Kidney glomerular epithelial cell (primary cell): Measurements from ENCODE around the gene LRP2BP.
"Not testable (repeated sequence)": the region's sequence is repeated elsewhere in the genome, so short reads cannot be mapped to it uniquely, and the experiment has no call there.

Experiments
- DNase-seq: peaks from one replicate; lab custom pipeline; 2025; lab: John Stamatoyannopoulos, UW

Gene LRP2BP

DNA sequence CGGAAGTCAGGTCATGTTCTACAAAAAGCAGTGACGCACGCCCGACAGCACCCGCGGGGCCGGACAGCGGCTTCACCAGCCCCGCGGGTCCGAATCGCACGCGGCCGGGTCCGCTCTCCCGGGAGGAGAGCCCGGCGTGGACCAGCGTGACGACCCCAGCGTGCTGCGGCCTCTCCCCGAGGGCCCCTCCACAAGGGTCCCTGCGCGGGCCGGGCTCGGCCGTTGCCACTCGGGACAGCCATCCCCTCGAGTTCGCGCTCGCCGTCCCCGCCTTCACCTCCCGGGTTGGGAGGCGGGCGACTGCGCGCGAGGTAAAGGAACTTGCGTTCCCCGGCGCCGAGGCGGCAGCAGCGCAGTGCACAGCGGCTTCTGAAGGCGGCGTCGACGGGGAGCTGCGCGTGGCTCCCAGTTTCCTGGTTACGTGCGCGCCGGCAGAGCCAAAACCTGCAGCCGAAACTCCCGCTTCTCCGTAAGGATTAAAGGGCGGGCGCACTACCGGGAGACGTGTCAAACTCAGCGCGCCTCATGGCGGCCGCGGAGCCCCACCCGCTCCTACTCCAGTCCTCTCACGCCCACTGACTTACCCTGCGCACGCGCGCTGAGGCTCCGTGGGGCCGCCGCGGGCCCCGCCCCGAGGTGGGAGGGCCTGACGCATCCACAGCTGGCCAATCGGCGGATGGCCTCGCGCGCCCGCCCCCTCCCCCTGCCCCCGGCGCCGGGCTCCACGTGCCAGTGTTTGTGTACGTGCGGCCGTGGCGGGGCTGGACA lies 416 bp upstream of the LRP2BP start:
- peak; percentile 98 for DNase-seq

DNA sequence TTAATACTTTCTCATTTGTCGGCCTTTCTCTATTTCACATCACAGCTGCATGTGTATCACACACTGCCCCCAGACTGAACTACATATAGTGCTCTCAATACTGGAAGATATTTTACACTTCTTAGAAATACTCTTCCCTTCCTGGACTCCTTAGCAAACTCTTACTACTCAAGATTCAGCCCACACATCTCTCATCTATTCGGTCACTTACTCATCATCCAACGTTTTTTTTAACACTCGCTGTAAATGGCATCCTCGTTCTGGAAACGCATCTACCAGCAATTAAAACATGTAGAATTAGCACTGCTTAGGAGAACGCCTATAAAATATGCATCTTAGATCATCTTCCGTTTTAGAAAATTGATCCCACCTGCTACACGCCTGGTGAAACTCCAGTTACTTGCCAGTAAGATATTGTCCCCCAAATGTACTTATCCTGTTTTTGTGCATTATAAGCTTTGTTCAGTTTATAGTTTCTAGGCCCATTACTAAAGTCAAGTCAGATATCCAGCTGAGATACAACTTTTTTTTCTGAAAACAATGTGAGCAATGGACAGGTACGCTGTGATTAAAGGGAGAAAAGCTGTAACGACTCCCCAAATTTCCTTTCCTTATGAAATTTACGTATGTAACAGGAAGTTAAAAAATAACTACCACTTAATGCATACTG lies 1.0 kb downstream of the LRP2BP start:
- peak; percentile 13 for DNase-seq

DNA sequence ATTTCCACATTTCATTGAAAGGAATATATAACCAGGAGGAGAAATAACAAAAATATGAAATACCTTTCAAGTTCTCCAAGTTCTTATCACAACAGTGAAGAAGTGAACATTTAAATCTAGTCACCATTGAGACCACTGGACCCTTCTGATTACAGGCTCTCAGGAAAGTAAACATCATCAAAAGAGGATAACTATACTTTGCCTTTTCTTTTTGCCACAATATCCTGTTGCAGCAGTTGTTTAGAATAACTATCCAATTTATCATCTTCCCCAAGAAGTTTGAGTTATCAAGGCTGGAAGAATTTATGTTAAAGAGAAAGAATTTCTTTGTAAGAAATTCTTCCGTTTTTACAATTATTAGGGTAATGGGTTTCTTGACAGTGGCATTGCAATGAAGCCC lies 3.6 kb downstream of the LRP2BP start:
- DNase-seq = no peak

DNA sequence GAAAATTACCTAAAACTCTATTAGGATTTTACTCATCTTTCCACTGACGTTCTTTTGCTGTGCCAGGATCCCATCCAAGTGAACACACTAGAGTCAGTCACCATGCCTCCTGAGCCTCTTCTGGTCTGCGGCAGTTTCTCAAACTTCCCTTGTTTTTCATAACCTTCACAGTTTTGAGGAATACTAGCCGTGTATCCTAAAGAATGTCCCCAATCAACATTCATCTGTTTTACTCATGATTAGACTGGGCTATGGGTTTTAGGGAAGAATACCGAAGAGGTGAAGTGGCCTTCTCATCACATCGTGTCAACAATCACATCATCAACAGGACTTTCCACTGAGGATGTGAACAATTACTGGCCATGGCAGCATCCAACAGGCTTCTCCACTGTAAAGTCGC lies 4.8 kb downstream of the LRP2BP start:
- DNase-seq = no peak

DNA sequence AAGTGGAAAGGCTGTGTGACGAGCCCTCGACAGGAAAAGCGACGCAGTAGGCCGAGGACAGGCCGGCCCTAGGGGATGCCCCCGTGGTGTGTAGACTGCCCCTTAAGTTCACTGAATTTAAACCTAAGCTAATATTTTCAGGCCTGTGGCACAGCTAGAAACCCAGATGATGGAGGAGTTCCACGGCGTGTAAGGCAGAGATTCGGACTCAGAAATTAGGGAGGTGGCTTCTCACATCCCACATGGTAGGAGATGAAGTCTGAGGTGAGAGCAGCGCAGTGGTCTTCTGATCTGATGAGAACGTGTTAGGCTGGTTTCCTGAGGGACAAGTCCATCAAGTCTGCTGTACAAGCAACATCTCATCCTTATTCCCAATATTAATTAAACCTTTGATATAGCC lies 7.8 kb downstream of the LRP2BP start:
- DNase-seq = no peak

DNA sequence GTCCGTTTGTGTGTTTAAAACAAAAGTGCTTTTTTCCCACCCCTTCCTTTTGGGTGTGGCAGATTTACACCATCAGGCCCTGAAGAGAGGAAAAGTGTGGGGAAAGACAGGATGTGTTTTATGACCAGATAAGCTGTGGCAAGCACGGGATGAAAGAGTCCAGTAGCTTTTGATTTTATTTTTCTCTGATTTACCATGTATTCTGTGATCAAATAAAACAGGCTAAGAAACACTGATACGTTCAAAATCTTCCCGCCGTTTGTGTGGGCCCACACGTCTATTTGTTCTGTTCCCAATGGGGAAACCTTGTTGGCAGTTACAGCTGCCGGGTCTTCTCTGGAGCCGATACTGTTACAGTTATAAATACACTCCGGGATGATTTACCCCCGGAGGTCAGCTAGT lies 10.8 kb downstream of the LRP2BP start:
- peak; percentile 2 for DNase-seq

DNA sequence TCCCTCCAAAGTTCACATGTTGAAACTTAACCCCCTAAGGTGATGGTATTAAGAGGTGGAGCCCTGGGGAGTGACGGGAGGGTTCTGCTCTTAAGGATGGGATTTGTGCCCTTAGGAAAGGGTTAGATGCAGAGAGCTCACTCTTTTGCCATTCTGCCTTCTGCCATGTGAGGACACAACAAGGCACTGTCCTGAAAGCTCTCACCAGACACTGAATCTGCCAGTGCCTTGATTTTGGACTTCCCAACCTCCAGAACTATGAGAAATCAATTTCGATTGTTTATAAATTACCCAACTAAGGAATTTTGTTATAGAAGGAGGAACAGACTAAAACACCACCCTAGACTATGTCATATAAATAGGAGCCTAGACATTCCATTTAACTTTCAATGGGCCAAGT lies 11.7 kb downstream of the LRP2BP start:
- DNase-seq = no peak

DNA sequence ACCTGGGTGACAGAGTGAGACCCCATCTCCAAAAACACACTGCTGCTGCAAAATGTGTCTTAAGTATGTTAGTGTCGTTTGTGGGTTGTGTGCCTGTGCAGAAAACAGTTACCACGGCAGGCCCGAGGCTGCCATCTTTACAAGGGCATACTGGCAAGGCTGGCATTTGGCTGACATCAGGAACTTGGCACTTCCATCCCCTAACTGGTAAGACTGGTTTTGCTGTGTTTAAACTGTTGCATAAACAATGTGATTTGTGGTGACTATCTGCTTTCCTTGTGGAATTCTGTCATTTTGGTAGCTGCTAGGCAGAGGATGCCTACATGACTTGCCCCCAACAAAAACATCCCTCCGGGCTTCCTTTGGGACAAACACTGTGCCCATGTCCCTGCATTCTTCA lies 12.3 kb downstream of the LRP2BP start:
- DNase-seq = no peak

DNA sequence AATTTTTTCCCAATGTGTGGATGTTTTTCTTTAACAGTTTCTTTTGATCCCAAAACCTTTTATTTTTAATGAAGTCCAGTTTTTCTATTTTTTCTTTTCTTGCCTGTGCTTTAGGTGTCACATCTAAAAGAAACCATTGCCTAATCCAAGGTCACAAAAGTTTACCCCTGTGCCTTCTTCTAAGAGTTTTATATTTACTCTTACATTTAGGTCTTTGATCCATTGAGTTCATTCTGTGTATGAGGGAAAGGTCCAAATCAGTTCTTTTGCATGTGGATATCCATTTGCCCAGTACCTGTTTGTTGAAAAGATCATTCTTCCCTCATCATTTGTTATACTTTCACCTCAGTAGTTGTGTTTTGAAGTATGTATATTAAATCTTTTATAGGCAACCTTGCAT lies 13.0 kb downstream of the LRP2BP start:
- no peak for DNase-seq

DNA sequence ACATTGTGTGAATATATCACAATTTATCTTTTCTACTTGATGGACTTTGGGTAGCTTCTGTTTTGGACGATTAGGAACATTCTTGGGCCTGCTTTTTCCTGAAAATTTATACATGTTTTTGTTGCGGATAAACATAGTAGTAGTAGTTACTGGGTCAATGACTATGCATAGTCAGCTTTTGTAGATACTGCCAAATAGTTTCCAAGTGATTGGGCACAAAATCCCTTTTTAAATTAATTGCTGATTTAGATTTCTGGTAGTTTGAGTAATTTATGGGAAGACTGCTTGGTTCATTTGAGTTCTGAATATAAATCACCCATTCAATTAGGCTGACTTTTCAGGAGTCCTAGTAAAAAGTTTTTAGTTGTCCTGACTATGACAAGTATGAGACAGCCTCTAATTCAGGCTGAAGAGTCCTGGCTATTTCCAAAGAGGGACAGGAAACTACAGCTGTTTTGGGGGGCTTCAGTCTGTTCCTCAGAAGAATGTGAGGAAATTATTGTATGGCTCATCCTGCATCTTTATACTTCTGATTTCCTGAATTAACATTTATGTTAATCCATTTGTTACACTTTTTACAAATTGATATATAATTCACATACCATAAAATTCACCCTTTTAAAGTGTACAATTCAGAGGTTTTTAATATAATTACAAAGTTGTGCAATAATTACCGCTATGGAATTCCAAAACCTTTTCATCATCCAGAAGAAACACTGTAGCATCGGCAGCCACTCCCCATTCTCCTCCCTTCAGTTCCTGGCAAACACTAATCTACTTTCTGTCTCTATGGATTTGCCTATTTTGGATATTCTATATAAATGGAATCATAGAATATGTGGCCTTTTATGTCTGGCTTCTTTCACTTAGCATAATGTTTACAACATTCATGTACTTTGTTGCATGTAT lies 14.2 kb downstream of the LRP2BP start:
- no peak for DNase-seq

DNA sequence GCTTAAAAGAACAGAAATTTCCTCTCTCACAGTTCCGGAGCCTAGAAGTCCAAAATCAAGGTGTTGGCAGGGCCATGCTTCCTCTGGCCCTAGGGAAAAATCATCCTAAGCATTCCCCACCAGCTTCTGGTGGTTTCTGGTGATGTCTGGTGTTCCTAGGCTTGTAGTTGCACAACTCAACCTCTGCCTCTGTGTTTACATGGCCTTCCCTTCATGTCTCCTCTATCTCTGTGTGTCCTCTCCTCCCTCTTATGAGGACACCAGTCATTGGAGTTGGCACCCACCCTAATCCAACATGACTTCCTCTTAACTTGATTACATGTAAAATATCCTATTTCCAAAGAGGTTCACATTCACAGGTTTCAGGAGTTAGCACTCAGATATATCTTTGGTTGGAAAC lies 15.4 kb downstream of the LRP2BP start:
- no peak for DNase-seq

DNA sequence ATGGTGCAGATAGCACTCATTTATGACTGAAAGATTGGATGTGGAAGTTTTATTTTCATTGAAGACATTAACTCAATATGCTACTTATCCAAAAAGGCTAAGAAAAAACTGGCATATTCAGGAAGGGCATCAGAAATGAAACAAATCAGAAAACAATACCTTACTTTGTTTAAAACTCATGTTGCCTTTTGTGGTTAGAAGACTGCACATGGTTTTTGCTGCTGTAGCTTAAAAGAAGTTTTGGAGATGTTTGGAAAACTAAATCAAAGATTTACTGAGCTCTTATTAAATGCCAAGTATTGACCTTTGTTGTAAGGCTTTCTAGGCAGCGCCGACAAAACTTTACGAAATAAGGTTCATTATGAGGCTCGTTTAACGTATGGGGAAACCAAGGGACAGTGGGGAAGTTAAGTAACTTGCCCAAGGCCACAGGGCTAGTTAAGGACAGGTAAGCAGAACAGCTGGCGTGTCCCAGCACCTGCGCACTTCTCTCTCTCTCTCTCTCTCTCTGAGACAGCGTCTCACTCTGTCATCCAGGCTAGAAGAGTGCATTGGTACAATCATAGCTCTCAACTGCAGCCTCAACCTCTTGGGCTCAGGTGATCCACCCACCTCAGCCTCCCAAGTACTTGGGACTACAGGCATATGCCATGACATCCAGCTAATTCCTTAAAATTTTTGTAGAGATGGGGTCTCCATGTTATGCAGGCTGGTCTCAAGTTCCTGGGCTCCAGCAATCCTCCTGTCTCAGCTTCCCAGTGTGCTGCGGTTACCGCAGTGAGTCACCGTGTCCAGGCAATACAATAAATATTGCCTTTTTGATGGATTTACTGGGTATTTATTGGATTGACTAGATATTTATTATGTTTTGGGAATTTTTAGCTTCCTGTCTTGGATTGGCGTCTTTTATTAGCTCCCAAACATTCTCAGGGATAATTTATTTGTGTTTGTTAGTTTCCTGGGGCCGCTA lies 16.1 kb downstream of the LRP2BP start:
- no peak for DNase-seq

DNA sequence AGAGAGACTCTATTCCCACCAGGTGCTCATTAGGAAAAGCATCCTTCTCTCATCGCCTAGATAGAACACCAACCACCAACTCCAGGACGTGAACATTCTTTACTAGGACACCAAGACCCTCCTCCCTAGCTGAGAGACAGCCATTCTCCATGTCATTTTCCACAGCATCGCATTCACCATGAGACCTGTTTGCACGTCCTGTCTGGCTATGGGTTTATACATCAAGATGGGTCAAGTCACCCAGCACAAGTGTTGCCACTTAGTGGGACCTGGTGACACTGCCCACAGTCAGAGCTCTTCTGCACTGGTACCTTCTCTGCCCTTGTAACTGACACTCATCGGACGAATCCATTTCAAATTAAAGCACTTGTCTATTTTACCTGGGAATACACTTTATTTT lies 17.5 kb downstream of the LRP2BP start:
- no peak for DNase-seq

DNA sequence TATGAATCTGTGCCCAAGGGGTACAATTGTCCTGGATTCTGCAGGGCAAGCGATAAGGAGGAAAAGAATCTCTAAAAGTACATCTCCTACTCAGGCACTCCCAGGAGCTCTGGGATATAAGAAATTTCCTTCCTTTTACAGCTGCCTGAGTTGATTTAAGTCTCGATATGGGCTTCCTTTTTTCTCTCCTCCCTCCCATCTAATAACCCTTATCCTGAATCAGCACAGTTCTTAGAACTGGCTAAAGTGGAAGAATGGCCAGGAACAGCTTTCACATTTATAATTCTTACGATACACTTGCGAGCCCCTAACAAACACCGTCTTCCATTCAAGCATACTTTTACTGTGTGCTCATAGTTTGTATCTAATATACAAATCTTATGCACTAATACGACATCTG lies 21.2 kb downstream of the LRP2BP start:
- no peak for DNase-seq

DNA sequence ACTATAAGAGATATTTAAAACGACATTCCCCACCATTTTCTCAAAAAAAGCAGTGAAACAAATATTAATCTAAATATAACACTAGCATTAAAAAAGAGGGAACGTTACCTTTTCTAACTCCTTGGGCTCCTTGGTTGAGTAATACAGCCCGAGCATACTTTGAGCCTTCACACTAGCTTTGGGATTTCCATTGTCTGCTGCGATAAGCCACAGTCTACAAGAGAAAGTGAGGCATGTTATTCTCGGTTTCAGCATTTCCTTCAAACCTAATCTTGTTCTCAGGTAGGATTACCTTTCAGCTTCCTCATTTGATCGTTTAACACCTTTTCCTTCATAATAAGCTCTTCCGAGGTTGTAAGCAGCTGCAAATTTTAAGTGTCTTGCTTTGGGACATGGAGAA lies 21.7 kb downstream of the LRP2BP start:
- DNase-seq = no peak

DNA sequence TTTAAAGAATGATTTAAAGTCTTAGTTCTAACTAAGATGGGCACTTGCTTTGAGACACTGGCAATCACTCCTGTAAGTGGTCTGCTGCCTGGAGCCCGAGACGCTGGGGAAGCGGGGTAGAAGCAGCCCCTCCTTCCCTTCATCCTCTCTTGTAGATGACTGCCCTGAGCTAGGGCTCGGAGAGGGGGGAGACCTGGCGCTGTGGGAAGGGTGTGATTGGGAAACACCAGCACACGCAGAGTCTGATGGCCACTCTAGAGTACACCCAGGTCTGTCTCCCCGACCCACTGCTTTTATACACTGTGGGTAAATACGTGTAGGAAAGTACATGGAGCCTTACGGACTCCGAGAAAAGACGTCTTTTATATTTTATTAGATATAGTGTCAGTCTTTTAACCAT lies 24.0 kb downstream of the LRP2BP start:
- no peak for DNase-seq

DNA sequence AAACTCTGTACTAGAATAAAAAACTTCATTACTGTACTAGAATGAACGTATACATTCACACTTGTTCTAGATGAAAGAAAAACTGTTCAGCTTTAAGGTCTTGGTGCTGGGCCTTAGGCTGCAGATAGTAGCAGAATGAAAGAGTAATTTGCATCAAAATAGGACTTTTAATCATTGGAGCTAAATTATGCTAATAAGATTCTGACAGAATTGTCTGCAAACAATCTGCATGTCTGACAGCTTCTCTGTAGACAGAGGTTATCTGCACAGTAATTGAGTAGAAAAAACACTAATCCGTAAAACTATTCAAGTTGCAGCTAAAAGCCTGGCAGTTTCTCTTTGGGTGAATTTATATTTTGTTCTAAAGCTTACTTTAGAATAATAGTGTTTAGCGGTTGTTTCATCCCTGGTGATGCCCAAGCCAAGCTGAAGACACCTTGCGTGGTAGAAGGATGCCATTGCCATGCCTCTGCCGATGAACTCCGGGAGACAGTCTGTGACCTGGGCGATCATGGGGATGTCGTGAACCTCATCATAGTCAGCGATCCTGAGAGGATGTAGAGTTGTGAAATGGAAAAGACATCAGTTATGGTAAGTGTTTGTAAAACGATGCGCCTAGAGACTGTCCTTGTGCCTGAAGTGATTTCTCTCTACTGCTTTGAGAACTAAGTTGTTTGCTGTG lies 25.3 kb downstream of the LRP2BP start:
- no peak for DNase-seq

DNA sequence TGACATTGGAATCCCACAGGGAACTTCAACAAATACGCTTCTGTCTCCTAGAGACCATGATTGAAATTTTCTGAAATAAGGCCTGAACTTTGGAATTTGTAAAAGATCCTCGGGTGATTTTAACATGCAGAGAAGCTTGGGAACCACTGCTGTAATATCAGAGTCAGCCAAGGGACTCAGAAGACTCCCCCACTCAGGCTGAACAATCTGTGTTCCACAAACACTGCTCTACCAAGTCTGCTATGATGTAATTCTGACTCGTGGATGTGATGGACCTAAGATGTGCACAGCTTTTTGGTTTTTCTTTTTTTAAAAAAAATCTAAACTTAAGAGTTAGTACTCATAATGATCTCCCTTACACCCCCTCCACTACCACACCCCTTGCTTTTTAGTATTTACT lies 26.0 kb downstream of the LRP2BP start:
- no peak for DNase-seq

DNA sequence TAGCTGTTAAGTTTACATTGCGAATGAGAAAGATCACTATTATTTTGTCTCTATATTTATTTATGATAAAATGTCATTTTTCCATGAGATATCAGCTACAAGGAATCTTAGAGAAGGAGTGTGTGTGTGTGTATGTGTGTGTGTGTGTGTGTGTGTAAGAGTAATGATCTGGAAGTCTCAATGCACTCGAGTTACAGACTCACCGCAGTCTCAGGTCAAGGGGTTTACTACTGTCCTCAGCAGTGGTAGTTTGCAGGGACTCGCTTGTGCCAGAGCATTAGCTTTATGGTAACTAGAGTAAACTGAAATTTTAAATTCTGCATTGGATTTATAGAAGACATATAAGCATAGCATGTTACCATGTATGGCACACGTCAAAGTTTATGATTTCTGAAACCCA lies 30.8 kb downstream of the LRP2BP start:
- DNase-seq = no peak

DNA sequence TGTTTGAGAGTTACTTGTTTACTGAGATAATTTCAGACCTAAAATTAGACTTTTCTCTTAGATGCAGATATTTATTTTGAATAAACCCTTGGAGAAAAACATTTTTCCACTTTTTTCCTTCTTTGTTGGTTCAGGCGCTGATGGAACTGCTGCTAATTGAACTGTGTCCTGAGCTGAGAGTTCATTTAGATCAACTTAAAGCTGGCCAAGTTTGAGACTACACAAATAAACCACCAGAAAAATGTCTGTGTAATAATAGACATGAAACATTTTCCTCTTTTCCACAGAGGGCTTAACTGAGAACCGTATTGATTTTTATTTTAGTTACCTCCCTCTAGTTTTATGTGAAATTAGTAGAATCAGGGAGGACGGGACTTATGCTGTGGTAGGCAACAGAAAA lies 32.5 kb downstream of the LRP2BP start:
- no peak for DNase-seq

DNA sequence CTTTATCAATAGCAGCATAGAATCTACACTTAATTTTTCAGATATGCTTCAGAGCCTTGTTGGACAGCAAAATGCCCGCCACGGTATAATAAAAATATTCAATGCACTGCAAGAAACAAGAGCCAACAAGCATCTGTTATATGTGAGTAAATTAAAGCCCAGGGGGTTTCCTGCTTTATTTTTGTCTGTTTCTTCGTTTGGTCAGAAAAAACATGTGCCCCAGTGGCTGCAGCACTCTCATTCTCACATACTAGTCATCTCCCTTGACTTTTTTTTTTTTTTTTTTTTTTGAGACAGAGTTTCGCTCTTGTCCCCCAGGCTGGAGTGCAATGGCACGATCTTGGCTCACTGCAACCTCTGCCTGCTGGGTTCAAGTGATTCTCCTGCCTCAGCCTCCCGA lies 33.2 kb downstream of the LRP2BP start:
- not testable (repeated sequence) for DNase-seq
